Mesenteric fat pad (tissue), 1 donor: Measurements from ENCODE around the gene ATOH1. TPM values are rescaled to one million over a fixed set of nuclear protein-coding genes. Genes with fewer than 3 reads are reported as not detected.

ENCODE experiments used
- DNase-seq: peaks from one replicate; pipeline ENCODE4 v3.0.0-alpha.2; 2020; ENCODE audit warnings: low spot score
- total RNA-seq: library from RNA; stranded (reverse); fragmentation: NEBNext Ultra II Directional; extraction: Animal tissue kit (Norgen Biotek cat#: 25700); gene quantifications from one replicate; pipeline ENCODE4 v1.2.1, GENCODE V29; 2021
- donor health status: DM: yes; HTN: yes; CAD: no.

The ATOH1 gene
- total RNA-seq, 1 donor from 2014 or later = not detected

GRCh38 chr4:93834249-93835066 is 5.9 kb downstream of the ATOH1 start:
- DNase-seq = no peak

- no peak for DNase-seq
These were observed 7.4 kb downstream of the ATOH1 start for GRCh38 chr4:93835929-93836328.

- DNase-seq = no peak
These were observed 11.2 kb downstream of the ATOH1 start for GRCh38 chr4:93839704-93840103.

GRCh38 chr4:93841803-93842345 is 13.3 kb downstream of the ATOH1 start:
- no peak for DNase-seq

GRCh38 chr4:93842601-93843252 is 14.2 kb downstream of the ATOH1 start:
- no peak for DNase-seq

- DNase-seq = no peak
These were observed 15.2 kb downstream of the ATOH1 start for GRCh38 chr4:93843772-93844171.

GRCh38 chr4:93852680-93853079 is 24.1 kb downstream of the ATOH1 start:
- DNase-seq = no peak

GRCh38 chr4:93855926-93856325 is 27.4 kb downstream of the ATOH1 start:
- DNase-seq = no peak

GRCh38 chr4:93865650-93866049 is 37.1 kb downstream of the ATOH1 start:
- DNase-seq = no peak

GRCh38 chr4:93867416-93868001 is 39.0 kb downstream of the ATOH1 start:
- DNase-seq = no peak

- no peak for DNase-seq
These were observed 42.4 kb downstream of the ATOH1 start for GRCh38 chr4:93870876-93871458.

- DNase-seq = no peak
These were observed 48.2 kb downstream of the ATOH1 start for GRCh38 chr4:93876754-93877153.

GRCh38 chr4:93878566-93878965 is 50.0 kb downstream of the ATOH1 start:
- no peak for DNase-seq

- DNase-seq = no peak
These were observed 51.4 kb downstream of the ATOH1 start for GRCh38 chr4:93879919-93880318.
